Measurements from ENCODE around the gene PRDM16.

DNA sequence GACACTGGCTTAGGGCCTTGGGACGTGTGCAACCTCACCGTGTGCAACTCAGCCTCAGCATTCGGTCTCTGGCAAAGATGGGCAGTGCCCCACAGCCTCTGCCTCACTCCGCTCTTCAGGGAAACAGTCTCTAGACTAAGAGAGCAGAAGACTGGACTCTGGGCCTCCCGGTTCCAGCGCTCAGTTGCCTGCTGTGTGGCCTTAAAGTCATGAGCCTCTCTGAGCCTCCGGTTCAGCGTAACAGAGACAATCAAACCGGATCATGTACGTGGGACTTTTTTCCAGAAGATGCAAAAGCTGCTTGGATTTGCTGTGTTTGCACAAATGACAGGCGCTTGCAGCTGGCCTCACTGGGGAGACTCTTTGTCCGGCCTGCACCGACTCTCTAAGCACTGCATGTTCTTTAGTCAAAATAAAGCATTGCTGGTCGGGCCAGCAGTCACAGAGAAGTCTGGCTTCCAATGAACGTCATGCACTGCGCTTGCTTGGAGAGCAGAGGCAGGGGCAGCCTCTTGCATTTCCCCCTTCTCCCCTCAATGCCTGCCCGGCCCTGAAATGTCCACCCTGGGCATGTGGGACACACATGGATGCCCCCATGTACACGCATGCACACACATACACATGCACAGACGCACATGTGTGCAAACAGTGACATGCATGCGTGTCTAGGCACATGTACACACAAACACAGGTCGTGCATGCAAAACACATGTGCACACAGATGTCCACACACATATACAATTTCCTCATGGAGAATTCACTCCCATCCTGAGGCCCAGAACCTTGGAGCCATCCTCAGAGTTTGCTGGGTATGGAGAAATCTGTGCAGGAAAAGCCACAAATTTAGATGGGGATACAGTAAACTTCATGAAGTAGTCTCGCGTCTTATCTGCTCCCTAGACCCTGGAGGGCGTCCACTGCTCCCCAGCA, 152.4 kb downstream of the PRDM16 start:
- TF ChIP-seq, protein P1, sequence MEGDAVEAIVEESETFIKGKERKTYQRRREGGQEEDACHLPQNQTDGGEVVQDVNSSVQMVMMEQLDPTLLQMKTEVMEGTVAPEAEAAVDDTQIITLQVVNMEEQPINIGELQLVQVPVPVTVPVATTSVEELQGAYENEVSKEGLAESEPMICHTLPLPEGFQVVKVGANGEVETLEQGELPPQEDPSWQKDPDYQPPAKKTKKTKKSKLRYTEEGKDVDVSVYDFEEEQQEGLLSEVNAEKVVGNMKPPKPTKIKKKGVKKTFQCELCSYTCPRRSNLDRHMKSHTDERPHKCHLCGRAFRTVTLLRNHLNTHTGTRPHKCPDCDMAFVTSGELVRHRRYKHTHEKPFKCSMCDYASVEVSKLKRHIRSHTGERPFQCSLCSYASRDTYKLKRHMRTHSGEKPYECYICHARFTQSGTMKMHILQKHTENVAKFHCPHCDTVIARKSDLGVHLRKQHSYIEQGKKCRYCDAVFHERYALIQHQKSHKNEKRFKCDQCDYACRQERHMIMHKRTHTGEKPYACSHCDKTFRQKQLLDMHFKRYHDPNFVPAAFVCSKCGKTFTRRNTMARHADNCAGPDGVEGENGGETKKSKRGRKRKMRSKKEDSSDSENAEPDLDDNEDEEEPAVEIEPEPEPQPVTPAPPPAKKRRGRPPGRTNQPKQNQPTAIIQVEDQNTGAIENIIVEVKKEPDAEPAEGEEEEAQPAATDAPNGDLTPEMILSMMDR (conservative IDR thresholded peaks at IDR 0.05; ENCODE audit: low read depth, low read length), result no peak
- TF ChIP-seq EZH2 (IDR thresholded peaks at IDR 0.05; ENCODE audit: low read length, unreplicated experiment) (no peak), EZH2phosphoT487 (IDR thresholded peaks at IDR 0.05; ENCODE audit: borderline replicate concordance, low read length) (no peak)
